SH-SY5Y (cell line): ENCODE measurements around the gene DHX35.

Source experiments
- GATA2 ChIP-seq: IDR thresholded peaks from 2 replicates; pipeline ENCODE4 v1.6.1; 2011; ENCODE audit warnings: mild to moderate bottlenecking, low read depth, low read length
- GATA3 ChIP-seq: IDR thresholded peaks from 2 replicates; pipeline ENCODE4 v1.6.1; 2011; ENCODE audit warnings: low read depth, mild to moderate bottlenecking, low read length, moderate library complexity

DNA sequence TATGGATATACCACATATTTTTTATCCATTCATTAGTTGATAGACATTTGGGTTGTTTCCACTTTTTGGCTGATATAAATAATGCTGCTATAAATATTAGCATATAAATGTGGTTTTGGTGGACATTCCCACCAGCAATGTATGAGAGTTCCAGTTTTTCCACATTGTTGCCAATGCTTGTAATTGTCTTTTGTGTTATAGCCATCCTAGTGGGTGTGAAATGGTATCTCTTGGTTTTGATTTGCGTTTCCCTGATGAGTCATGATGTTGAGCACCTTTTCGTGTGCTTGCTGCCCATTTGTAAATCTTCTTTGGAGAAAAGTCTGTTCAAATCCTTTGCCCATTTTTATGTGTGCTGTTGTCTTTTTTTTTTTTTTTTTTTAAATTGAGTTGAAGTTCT is 54.4 kb downstream of the DHX35 start:
- no peak for TF ChIP-seq GATA2
- no peak for TF ChIP-seq GATA3
